NCI-H1048 (cell line): ENCODE results near the gene PDXDC1.
"Not testable (repeated sequence)": the region's sequence is repeated elsewhere in the genome, so short reads cannot be mapped to it uniquely, and the experiment has no call there.

ENCODE experiments used
- DNase-seq: peaks from one replicate; lab custom pipeline; 2025; lab: John Stamatoyannopoulos, UW

The PDXDC1 gene

DNA sequence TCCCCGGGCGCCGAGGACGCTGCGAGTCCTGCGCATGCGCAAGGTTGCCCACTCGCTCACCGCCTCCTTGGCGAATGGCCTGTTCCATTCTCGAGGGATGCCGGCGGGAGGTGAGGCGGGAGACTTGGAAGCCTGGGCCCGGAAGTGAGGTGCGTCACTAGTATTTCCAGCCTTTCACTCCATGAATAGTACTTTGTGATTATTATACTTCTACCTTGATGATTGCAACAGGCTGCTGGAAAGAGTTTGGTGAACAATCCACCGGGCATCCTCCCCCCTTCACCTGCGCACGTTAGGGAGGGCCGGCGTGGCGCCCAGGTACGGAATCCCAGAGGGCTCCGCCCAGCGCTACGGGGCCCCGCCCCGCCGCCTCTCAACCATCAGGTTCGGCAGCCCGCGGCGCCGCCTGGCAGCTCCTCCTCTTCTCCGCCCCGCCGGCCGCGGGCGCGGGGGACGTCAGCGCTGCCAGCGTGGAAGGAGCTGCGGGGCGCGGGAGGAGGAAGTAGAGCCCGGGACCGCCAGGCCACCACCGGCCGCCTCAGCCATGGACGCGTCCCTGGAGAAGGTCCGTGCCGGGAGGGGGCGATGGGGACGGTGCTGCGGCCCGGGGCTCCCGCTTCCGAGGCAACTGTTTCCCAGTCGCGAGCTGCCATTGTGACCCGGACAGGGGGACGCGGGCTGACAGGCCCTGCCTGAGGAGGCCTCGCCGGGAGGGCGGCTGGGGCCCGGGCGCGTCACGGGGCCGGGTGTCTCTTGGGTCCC is at the start of gene PDXDC1:
Gene PDXDC1 (plus strand): TSS at position 371 of the 762 bp plus-strand sequence. CDS start 174 bp downstream, at position 545.
- DNase-seq = peak; percentile 46

DNA sequence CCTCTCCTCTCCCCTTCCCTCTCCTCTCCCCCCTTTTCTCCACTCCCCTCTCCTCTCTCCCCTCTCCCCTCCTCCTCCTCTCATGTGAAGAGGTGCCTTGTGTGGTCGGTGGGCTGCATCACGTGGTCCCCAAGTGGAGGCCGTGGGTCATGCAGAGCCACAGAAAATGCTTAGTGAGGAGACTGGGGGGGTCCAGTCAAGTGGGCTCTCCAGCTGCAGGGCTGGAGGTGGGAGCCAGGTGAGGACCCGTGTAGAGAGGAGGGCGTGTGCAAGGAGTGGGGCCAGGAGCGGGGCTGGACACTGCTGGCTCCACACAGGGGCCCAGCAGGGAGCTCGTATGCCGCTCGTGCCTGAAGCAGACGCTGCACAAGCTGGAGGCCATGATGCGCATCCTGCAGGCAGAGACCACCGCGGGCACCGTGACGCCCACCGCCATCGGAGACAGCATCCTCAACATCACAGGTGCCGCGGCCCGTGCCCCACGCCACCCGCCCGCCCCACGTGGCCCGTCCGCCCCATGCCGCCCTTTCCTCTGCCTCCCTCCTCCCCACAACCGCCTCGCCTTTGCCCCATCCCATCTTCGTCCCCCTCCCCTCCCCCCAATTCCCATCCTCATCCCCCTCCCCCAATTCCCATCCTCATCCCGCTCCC is 46.6 kb upstream of the PDXDC1 start:
- not testable (repeated sequence) for DNase-seq

DNA sequence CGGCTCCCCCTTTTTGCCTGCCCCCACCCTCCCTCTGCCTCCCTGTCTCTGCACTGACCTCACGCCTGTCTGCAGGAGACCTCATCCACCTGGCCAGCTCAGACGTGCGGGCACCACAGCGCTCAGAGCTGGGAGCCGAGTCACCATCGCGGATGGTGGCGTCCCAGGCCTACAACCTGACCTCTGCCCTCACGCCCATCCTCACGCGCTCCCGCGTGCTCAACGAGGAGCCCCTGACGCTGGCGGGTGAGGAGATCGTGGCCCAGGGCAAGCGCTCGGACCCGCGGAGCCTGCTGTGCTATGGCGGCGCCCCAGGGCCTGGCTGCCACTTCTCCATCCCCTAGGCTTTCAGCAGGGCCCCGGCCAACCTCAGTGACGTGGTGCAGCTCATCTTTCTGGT is 45.6 kb upstream of the PDXDC1 start:
- DNase-seq = not testable (repeated sequence)

DNA sequence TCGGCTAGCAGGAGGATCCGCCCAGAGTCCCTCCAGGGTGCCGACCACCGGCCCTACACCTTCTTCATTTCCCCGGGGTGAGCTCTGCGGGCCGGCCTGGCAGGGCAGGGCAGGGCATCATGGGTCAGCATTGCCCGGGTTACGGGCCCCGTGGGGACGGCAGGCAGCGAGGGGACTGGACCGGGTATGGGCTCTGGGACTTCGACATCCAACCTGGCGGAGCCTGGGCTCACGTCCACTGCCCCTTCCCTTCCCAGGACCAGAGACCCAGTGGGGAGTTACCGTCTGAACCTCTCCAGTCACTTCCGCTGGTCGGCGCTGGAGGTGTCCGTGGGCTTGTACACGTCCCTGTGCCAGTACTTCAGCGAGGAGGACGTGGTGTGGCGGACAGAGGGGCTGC is 44.6 kb upstream of the PDXDC1 start:
- DNase-seq = not testable (repeated sequence)

DNA sequence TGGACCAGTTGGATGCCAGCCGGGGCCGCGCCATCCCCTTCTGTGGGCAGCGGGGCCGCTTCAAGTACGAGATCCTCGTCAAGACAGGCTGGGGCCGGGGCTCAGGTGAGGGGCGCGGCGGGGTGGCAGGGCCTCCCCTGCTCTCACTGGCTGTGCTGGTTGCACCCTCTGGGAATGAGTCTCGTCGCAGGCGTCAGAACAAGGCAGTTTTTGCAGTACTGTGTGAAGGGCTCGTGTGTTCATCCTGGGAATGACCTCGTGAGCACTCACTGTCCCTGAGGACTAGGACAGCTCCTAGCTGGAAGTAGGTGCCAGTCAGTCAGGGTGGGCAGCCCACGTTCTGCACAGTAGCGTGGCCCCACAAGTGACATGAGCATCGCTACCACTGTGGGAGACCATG is 43.9 kb upstream of the PDXDC1 start:
- not testable (repeated sequence) for DNase-seq

- DNase-seq = not testable (repeated sequence)
Observed at GRCh38 chr16:14932581-14933375, 42.0 kb upstream of the PDXDC1 start.

GRCh38 chr16:14937143-14937542 is 37.7 kb upstream of the PDXDC1 start, which contains the start of gene NPIPA1:
TSS of gene NPIPA1 (plus strand) at chr16:14937443. CDS start at chr16:14937443, 0 bp downstream.
- not testable (repeated sequence) for DNase-seq

GRCh38 chr16:14937994-14938393 is 36.8 kb upstream of the PDXDC1 start:
- not testable (repeated sequence) for DNase-seq

DNA sequence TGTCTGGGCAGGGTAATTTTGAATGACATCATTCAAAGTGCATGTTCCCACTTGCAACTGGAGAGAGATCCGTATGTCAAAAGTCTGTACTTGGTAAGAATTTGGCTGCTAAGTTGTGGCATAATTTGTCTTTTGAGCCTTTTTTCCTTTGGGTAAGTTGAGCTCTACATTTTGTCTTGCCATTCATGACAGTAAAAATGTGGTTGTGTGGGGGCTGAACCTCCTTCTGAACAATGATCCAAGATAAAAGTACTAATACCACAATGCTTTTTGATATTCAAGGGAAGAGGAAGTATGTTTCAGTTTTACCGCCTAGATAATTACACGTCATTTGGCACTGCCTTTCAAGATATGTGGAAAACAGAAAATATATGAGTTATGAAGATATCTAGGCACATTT is 32.1 kb upstream of the PDXDC1 start:
- not testable (repeated sequence) for DNase-seq

- DNase-seq = no peak
Observed at GRCh38 chr16:14955546-14956231, 19.1 kb upstream of the PDXDC1 start.

DNA sequence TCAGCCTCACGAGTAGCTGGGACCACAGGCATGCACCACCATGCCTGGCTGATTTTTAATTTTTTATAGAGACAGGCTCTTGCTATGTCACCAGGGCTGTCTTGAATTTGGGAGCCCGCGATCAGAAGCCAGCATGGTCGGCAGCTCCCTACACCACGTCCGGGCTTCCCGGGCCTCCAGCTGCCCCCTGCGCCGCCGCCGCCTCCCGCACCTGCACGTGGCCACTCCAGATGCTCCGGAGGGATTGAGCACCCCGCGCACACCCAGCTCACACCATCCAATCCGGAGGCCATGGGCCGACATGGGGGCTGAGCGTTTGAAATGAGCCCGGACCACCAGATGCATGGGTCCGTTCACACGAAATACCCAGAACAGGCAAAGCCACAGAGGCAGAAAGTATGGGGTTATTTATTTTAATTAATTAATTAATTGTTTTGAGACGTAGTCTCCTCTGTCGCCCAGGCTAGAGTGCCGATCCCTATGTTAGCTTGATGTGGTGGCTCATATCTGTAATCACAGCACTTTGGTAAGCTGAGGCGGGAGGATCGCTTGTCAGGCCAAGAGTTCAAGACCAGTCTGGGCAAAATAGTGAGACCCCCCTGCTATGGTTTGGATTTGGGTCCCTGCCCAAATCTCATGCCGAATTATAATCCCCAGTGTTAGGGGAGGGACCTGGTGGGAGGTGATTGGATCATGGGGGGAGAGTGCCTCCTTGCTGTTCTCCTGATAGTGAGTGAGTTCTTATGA is 17.1 kb upstream of the PDXDC1 start:
- DNase-seq = no peak

GRCh38 chr16:14958323-14958600 is 16.6 kb upstream of the PDXDC1 start:
- no peak for DNase-seq

DNA sequence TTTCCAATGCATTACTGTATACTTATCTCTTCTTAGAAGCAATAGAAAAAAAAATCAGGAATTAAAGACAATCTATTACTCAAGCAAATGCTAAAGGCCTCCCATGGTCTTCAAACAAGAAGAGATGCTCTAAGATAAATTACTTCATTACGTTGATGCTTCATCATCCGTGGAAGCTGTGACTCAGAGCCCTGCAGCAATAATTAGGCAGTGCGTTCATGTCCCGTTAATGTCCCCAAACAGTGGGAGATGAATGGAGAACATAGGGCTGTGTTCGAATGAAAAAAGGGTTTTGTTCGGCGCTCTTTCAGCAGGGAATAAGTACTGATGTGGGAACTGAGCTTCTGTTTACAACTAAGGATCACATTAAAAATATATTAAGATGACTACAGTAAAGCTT is 15.9 kb upstream of the PDXDC1 start:
- DNase-seq = no peak

GRCh38 chr16:14961405-14962186 is 13.2 kb upstream of the PDXDC1 start:
- DNase-seq = no peak

- no peak for DNase-seq
Observed at GRCh38 chr16:14963281-14964173, 11.3 kb upstream of the PDXDC1 start.

DNA sequence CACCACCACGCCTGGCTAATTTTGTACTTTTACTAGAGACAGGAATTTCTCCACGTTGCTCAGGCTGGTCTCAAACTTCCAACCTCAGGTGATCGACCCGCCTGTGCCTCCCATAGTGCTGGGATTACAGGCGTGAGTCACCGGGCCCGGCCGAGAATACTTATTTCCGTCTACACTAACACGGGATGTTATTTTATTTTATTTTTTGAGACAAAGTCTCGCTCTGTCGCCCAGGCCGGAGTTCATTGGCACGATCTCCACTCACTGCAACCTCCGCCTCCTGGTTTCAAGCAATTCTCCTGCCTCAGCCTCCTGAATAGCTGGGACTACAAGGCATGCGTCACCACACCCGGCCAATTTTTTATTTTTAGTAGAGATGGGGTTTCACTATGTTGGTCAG is 9.5 kb upstream of the PDXDC1 start:
- DNase-seq = no peak

- DNase-seq = not testable (repeated sequence)
Observed at GRCh38 chr16:14969795-14970194, 5.0 kb upstream of the PDXDC1 start.

- not testable (repeated sequence) for DNase-seq
Observed at GRCh38 chr16:14971621-14972228, 3.1 kb upstream of the PDXDC1 start.

DNA sequence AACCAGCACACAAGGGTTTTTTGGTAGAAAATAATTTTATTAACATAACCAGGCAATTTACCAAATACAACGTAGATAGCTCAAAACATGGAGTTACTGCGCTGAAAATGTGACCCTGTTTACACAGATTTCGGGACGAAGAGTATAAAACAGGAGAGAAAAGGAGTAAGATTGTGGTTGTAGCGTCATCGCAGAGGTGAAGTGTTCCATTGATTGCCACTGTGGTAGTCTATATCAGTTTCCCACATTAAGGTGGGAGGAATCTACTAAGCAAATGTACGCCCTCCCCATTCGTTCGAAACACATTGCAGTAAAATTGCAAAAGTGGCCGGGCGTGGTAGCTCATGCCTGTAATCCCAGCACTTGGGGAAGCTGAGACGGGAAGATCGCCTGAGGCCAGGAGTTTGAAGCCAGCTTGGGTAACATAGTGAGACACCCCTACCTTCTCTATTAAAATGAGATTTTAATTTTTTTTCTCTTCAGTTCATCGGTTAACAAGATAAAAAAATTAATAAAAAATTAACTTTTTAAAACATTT is 972 bp upstream of the PDXDC1 start:
- not testable (repeated sequence) for DNase-seq
